SK-N-SH treated with all-trans-retinoic acid at 6 μM for 48 hours (cell line): ENCODE results near the gene FAM151A.

Experiments
- ARNTL ChIP-seq: fragments of 450-650 bp; formaldehyde crosslinking; IDR thresholded peaks from 2 replicates; pipeline ENCODE4 v1.5.0; 2020; ENCODE audit warnings: low read depth, mild to moderate bottlenecking, moderate library complexity, borderline replicate concordance
- CSDC2 ChIP-seq: fragments of 250-450 bp; sonication (Bioruptor Pico); IDR thresholded peaks from 2 replicates; pipeline ENCODE4 v1.5.0; 2020; ENCODE audit warnings: mild to moderate bottlenecking, moderate library complexity
- GLIS3 ChIP-seq: fragments of 250-450 bp; sonication (Bioruptor Pico); IDR thresholded peaks from 2 replicates; pipeline ENCODE4 v1.5.0; 2020; ENCODE audit warnings: mild to moderate bottlenecking, moderate library complexity
- ISL1 ChIP-seq: fragments of 250-450 bp; sonication (Bioruptor Pico); IDR thresholded peaks from 2 replicates; pipeline ENCODE4 v2.1.2; 2022; ENCODE audit warnings: mild to moderate bottlenecking, moderate library complexity
- RARB ChIP-seq: fragments of 250-450 bp; sonication (Bioruptor Pico); IDR thresholded peaks from 2 replicates; pipeline ENCODE4 v1.8.0; 2021; ENCODE audit warnings: mild to moderate bottlenecking, moderate library complexity
- TOX ChIP-seq: fragments of 250-450 bp; sonication (Bioruptor Pico); IDR thresholded peaks from 2 replicates; pipeline ENCODE4 v1.8.0; 2021; ENCODE audit warnings: mild to moderate bottlenecking, moderate library complexity, borderline replicate concordance
- ZC3H10 ChIP-seq: fragments of 250-450 bp; sonication (Bioruptor Pico); IDR thresholded peaks from 2 replicates; pipeline ENCODE4 v1.5.1; 2021; ENCODE audit warnings: mild to moderate bottlenecking, moderate library complexity
- ZFP3 ChIP-seq: fragments of 250-450 bp; sonication (Bioruptor Pico); IDR thresholded peaks from 2 replicates; pipeline ENCODE4 v1.5.0; 2020; ENCODE audit warnings: mild to moderate bottlenecking, moderate library complexity
- ZFP30 ChIP-seq: fragments of 450-650 bp; formaldehyde crosslinking; IDR thresholded peaks from 2 replicates; pipeline ENCODE4 v1.5.0; 2022; ENCODE audit warnings: mild to moderate bottlenecking, moderate library complexity
- ZNF70 ChIP-seq: fragments of 450-650 bp; formaldehyde crosslinking; IDR thresholded peaks from 2 replicates; pipeline ENCODE4 v1.5.0; 2020; ENCODE audit warnings: mild to moderate bottlenecking, moderate library complexity
- ZNF8 ChIP-seq: fragments of 450-650 bp; formaldehyde crosslinking; IDR thresholded peaks from 2 replicates; pipeline ENCODE4 v1.5.0; 2020; ENCODE audit warnings: mild to moderate bottlenecking, moderate library complexity
- TF ChIP-seq, protein P1 (sequence below): fragments of 250-450 bp; sonication (Bioruptor Pico); IDR thresholded peaks from 2 replicates; pipeline ENCODE4 v1.5.1; 2020; ENCODE audit warnings: low read depth, mild to moderate bottlenecking, moderate library complexity

DNA sequence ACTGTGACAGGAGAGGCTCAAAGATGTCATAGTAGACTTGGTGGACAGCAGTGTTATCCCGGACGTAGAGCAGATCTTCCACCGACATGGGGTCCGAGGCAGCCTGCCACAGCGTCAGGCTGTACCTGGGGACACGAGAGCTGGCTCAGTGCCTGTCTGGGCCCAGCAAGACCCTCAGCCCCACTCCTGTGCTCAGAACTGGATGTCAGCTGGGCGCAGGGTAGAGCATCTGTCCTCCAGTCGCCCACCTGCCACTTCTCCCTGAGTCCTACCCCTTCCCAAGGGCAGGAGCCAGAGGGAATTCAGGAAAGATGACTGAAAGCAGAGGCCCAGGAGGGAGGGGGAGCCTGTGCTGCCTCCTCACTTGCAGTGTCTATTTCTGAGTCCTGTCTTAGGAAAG is 11.7 kb downstream of the FAM151A start:
- TF ChIP-seq ZC3H10 (CRISPR knock-in tag) (no peak), ISL1 (CRISPR knock-in tag) (no peak), ARNTL (no peak), RARB (CRISPR knock-in tag) (no peak), TOX (CRISPR knock-in tag) (no peak), ZFP3 (no peak), ZNF8 (no peak), ZFP30 (CRISPR knock-in tag) (no peak), ZNF70 (no peak), GLIS3 (CRISPR knock-in tag) (no peak), CSDC2 (CRISPR knock-in tag) (no peak)
- TF ChIP-seq, protein P1, sequence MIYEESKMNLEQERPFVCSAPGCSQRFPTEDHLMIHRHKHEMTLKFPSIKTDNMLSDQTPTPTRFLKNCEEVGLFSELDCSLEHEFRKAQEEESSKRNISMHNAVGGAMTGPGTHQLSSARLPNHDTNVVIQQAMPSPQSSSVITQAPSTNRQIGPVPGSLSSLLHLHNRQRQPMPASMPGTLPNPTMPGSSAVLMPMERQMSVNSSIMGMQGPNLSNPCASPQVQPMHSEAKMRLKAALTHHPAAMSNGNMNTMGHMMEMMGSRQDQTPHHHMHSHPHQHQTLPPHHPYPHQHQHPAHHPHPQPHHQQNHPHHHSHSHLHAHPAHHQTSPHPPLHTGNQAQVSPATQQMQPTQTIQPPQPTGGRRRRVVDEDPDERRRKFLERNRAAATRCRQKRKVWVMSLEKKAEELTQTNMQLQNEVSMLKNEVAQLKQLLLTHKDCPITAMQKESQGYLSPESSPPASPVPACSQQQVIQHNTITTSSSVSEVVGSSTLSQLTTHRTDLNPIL (CRISPR knock-in tag): no peak
